HTERT RPE-1 (cell line): ENCODE data around the gene PAK1.

Experiments
- in situ Hi-C: fragments of 300-500 bp; cut with MboI; formaldehyde crosslinking; loops from 4 replicates; pipeline ENCODE4 v1.14.3; 2020; ENCODE audit warnings: low sequenced_read_pairs

PAK1 gene

GRCh38 chr11:77375107-77375506, 98.8 kb downstream of the PAK1 start:
- in situ Hi-C loops, result no loop called here

GRCh38 chr11:77374611-77375031, 99.3 kb downstream of the PAK1 start:
- in situ Hi-C loops, result no loop called here

GRCh38 chr11:77374108-77374507, 99.8 kb downstream of the PAK1 start:
- in situ Hi-C loops, result no loop called here

- in situ Hi-C loops, result no loop called here
Observed at GRCh38 chr11:77372726-77373125, 101.2 kb downstream of the PAK1 start.

- in situ Hi-C loops, result no loop called here
Observed at GRCh38 chr11:77371646-77372045, 102.2 kb downstream of the PAK1 start.

GRCh38 chr11:77370217-77370616, 103.7 kb downstream of the PAK1 start:
- in situ Hi-C loops, result no loop called here

GRCh38 chr11:77361184-77361583, 112.7 kb downstream of the PAK1 start:
- in situ Hi-C loops, result no loop called here

GRCh38 chr11:77359481-77359880, 114.4 kb downstream of the PAK1 start:
- in situ Hi-C loops, result no loop called here

GRCh38 chr11:77353131-77353530, 120.8 kb downstream of the PAK1 start:
- in situ Hi-C loops, result no loop called here

GRCh38 chr11:77351281-77351886, 122.5 kb downstream of the PAK1 start:
- in situ Hi-C loops, result no loop called here

- in situ Hi-C loops, result no loop called here
Observed at GRCh38 chr11:77347948-77348347, 125.9 kb downstream of the PAK1 start.

- in situ Hi-C loops, result no loop called here
Observed at GRCh38 chr11:77346906-77347603, 126.8 kb downstream of the PAK1 start.

GRCh38 chr11:77345621-77346020, 128.3 kb downstream of the PAK1 start:
- in situ Hi-C loops, result no loop called here

- in situ Hi-C loops, result no loop called here
Observed at GRCh38 chr11:77340501-77340900, 133.4 kb downstream of the PAK1 start.

GRCh38 chr11:77332259-77332658, 141.6 kb downstream of the PAK1 start:
- in situ Hi-C loops, result no loop called here

- in situ Hi-C loops, result no loop called here
Observed at GRCh38 chr11:77325159-77325558, 148.7 kb downstream of the PAK1 start.

- in situ Hi-C loops, result no loop called here
Observed at GRCh38 chr11:77324508-77324907, 149.4 kb downstream of the PAK1 start.

GRCh38 chr11:77322926-77323590, 150.8 kb downstream of the PAK1 start:
- in situ Hi-C loops, result no loop called here

GRCh38 chr11:77322506-77322905, 151.4 kb downstream of the PAK1 start:
- in situ Hi-C loops, result no loop called here

- in situ Hi-C loops, result no loop called here
Observed at GRCh38 chr11:77320351-77320750, 153.5 kb downstream of the PAK1 start.

- in situ Hi-C loops, result no loop called here
Observed at GRCh38 chr11:77318600-77318999, 155.3 kb downstream of the PAK1 start.

GRCh38 chr11:77316733-77317342, 157.1 kb downstream of the PAK1 start:
- in situ Hi-C loops, result no loop called here
